Limb (tissue), 2 donors: ENCODE results near the gene C2orf76.

Experiments
- DNase-seq, 2 donors: peaks; one replicate each; pipeline ENCODE4 v3.0.0-alpha.2; 2016; ENCODE audit errors: extremely low spot score in 2 of 2

C2orf76 gene

DNA sequence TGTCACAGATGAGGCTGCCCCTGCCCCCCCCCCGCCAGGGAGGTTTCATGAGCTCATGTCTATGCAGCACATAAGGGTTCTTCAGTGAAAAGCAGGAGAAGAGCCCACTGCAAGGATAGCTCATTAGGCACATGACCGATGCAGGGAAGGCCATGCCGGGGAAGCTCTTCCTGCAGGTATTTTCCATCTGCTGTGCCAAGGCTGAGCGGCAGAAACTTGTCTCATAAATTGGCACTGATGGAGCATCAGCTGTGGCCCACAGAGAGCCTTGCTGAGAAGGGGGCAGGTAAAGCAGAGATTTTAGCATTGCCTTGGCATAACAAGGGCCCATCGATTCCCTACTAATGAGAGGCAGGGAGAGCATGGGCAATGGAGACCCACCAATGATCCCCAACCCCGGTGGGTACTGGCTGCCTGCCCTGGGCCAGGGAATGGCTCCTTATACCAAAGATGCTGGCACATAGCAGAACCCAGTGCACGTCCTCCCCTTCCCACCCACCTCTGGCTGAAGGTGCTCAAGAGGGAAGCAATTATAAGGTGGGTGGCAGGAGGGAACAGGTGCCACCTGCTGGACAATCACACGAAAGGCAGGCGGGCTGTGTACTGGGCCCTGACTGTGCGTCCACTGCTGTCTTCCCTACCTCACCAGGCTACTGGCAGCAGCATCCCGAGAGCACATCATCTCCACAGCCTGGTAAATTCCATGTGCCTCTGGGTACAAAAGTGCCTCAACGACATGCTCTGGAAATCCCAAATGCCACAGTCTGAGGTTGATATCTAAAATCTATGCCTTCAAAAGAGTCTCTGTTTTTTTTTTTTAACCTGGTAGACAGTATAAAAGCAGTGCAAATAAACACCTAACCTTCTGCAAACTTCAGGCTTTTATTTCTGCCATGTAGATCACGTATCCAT is 101.6 kb downstream of the C2orf76 start:
- no peak for DNase-seq

DNA sequence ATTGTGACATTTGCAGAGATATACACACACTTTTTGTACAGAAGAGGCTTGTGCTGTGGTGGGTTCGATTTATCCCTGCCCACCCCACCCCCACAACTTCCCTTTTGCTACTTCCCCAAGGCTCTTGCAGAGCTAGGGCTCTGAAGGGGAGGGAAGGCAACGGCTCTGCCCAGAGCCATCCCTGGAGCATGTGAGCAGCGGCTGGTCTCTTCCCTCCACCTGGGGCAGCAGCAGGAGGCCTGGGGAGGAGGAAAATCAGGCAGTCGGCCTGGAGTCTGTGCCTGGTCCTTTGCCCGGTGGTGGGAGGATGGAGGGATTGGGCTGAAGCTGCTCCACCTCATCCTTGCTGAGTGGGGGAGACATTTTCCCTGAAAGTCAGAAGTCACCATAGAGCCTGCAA is 103.0 kb downstream of the C2orf76 start:
- DNase-seq = no peak

DNA sequence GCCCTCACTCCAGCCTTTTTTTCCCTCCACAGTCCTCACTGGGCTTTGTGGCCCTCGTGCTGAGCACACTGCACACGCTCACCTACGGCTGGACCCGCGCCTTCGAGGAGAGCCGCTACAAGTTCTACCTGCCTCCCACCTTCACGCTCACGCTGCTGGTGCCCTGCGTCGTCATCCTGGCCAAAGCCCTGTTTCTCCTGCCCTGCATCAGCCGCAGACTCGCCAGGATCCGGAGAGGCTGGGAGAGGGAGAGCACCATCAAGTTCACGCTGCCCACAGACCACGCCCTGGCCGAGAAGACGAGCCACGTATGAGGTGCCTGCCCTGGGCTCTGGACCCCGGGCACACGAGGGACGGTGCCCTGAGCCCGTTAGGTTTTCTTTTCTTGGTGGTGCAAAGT is 103.6 kb downstream of the C2orf76 start:
- DNase-seq = no peak

DNA sequence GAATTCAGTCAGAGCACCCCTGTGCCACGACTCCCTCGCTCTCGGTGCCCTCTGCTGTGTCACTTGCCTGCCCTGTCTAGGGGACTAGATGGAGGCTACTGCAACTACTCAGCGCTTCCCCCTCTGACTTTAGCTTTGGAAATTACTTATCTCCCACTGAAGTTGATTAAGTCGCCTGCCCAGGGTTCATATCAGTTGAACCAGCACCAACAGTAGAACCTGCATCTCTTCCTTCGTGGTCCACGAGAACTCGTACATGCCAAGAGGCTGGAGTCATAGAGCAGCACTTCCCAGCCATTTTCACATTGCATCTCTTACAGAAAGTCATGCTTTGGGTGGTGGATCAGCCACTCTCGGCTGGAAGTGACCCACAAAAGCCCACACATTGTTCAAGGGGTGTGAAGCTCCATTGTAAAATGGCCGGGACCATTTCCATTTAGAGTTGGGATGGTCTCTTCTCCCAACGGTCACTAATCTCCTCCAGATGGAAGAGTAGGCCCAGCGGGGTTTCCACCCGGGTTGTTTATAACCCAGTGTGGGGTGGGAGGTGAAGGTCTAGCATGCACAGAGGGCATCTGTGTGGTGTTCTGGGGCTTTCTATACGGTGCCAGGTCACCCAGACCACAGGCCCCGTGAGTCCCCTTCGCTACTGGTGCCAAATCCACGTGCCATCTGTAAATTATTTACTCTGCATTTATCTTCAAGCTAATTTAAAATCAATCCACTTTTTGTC is 105.0 kb downstream of the C2orf76 start:
- no peak for DNase-seq

DNA sequence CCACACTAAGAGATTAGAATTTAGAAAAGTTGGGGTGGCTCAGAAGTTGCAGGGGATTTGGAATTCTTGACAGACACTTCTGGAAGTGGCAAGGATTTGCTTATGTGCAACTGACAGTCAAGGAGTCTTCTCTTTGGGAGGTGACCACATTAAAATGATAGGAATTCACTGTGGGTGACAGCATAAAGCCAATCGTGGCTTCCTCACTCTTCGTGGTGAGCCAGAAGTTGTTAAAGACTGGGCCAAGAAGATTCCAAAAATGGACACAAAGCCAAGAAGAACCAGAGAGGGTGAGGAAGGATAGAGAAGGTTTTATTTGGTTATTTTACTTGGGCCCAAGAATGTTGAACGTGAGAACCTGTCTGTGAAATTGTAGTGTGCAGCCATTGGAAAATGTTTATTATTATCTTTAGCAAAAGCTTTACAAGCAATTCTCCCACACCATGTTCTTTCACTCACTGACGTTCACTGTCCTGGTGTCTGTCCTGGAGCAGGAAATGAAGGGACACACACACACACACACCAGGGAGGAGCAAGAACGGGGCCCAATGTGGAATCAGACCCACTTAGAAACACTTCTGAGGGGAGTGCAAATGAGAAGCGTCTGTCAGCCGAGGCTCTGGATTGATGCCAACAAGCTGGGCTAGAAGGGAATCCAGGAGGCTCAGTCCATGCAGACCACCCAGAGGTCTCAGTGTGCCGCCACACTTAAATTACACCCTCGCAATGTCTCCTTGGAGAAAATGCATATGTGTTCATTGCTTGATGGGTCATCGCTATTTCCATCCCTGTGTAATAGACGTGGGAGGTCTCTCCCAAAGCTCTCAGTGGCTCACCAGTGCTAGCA is 105.8 kb downstream of the C2orf76 start:
- no peak for DNase-seq

DNA sequence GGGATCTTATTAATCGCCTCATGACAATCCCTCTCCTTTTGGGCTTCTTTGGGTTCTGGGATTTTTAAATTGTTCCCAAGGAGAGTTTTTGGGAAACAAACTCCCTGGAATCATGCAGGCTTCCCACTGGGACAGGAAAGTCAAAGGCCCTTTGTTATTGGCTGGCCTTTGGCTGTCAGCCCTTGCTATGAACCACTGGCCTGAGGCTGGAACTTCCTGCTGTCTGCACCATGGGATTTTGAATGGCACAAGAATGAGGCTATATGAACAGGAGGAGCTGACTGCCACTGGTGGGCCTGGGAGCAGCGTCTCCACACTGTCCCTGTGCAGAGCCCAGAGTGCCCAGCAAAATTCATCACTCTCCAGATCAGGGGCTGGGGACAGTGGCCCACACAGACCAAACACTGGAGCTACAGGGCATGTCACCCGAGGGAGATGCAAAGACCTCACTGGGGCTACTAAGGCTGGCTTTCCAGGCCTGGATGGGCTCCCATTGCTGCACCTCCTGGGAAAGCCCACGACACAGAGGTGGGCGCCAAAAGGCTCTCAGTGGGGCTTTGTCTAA is 107.3 kb downstream of the C2orf76 start:
- DNase-seq = no peak

DNA sequence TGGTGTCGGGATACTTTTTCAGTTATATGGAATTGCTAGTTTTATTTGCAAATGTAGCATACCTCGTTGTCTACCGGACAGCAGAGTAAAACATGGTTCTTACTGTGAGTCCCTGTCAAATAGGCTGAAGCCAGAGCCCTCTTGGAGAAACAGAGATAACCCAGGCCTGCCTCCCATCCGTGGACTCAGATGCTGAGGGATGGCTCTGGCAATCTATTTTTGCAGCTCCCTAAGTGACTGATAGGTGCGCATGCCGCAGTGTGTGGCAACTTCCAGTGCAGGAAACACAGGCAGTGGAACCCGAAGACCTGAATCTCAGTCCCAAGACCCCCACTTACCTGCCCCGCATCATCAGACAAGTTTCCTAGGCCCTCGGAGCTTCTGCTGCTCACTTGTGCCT is 109.4 kb downstream of the C2orf76 start:
- DNase-seq = no peak

DNA sequence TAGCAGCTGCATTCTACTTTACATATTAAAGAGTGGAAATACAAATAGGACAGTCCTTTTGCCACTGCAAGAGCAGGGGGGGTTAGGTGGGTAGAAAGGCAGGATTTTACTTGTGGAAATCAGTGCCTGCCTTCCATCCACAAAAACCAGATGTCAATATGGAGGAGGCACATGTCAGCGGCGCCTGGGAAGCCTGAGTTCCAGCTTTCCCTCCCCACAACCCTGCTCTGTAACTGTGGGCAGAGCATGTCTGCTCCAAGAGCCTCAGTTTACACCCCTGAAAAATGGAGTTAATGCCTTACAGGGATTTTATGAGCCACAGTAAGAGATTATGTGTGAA is 110.1 kb downstream of the C2orf76 start:
- DNase-seq = no peak

DNA sequence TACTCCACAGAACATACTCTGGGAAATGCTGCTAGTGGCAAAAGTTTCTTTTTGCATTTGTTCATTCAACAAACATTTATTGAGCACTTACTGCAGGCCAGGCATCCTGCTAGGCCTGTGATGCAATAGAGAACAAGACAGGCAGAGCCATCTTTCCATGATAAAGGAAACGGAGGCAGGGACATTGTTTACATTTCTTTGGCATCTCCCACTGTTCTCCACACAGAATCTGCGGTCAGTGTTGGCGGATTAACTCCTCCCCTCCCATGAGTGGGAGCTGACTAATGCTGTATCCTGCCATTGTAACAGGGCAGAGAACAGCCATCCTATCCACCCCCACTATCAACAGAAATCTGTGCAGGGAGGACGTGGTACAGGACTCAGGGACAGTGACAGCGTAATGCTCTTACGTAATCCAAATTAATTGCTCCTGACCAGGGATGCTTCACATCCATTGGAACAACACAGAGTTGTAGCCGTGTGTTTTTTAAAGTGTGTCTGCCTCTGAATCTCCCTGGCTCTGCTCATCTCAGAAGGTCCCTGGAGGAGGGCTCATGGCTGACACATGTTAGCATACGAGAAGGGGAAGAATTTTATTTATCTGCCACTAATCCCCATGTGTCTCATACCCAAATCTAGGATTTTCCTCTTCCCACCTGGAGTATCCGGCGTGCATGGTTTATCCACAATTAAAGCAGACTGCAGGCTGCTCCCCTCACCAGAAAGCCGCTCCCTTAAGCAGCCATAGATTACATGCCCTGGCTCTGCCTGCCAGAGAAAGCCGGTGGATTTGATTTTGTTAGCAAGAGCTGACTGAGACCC is 110.7 kb downstream of the C2orf76 start:
- no peak for DNase-seq

DNA sequence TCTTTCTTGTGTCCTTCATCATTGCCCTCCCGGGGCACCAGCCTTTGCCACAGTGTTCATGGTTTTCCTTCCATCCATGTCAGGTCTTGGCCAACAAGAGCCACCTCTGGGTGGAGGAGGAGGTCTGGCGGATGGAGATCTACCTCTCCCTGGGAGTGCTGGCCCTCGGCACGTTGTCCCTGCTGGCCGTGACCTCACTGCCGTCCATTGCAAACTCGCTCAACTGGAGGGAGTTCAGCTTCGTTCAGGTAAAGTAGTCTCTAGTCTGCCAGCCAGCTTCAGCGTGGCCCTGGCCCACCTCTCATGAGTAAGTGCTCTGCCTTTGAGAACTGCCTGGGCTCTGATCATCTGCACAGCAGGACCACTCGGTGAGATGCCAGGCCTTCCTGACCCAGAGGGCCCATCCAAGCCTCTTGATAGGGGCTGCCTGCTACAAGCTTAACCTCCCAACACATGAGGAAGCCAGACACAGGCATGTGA is 112.0 kb downstream of the C2orf76 start:
- no peak for DNase-seq

DNA sequence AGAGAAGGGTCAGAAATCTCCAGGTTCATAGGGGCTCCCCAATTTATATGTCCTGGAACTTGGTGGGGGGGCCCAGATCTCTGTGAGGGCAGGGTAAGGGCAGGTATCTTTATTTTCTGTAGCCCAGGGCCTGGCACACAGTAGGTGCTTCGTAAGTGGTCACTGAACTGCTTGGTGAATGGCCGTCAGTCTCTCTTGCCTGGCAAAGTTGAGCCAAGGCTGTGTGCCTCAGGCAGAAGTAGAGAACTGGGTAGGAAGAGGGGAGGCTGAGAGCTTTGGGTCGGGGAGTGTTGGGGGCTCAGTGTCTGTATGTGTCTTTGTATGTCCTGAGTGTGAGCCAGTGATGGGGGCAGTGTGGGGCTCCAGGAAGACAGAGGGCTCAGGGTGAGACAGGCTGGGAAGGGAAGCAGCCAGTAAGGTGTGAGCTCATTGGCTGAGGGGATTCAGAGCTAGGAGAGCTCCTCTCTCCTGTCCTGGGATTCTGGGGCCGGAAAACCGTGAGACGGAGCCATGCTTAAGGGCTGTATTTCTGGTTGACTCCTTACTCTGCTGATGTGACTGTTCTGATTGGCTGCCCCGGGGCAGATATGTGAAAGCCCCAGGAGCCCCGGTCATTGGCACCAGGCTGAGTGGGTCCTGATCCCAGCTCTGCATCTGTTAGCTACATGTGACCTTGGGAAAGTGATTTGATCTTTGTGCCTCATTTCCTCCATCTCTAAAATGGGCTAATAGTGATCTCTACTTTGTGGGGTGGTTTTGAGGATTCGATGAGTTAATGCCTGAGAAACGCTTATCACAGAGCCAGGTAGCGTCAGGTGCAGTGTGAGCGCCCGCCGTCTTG is 112.7 kb downstream of the C2orf76 start:
- no peak for DNase-seq

DNA sequence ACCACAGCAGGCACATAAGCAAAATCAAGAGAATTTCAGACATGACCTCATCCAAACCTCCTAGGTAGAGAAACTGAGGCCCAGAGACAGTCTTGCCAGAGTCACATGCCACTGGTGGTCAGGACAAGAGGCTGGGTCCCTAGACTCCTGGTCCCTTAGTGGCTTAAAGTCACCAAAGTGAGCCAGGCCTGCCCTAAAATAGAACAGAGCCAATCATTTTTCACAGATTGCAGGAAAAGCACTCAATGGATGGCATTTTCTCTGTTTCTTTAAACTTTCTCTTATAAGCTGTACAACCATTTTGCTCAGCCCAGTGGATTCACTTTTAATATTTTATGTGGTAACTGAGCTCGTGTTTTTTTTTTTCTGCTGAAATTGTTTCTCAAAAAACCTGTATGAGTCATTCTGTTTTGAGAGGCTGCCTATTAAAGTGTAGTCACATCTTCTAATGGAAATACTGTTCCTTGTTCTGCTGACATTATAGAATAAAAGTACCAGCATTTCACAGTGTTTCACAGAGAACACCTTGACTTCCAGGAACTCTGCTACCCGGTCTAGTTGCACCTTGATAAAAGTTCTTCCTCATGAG is 113.4 kb downstream of the C2orf76 start:
- no peak for DNase-seq
